NCI-H1092 (cell line): ENCODE data around the gene GCNA.
"Not testable (repeated sequence)": the region's sequence is repeated elsewhere in the genome, so short reads cannot be mapped to it uniquely, and the experiment has no call there.

Experiments
- DNase-seq: peaks from one replicate; lab custom pipeline; 2025; lab: John Stamatoyannopoulos, UW

The GCNA gene

GRCh38 chrX:71558920-71559319 is 19.3 kb upstream of the GCNA start:
- no peak for DNase-seq

- not testable (repeated sequence) for DNase-seq
Measured at GRCh38 chrX:71559773-71560172, 18.5 kb upstream of the GCNA start.

GRCh38 chrX:71563921-71564320 is 14.3 kb upstream of the GCNA start:
- DNase-seq, result no peak

GRCh38 chrX:71565474-71566041 is 12.7 kb upstream of the GCNA start:
- DNase-seq, result no peak

GRCh38 chrX:71571390-71571789 is 6.8 kb upstream of the GCNA start:
- DNase-seq, result not testable (repeated sequence)

GRCh38 chrX:71573590-71573989 is 4.6 kb upstream of the GCNA start:
- DNase-seq, result no peak

- DNase-seq, result no peak
Measured at GRCh38 chrX:71577682-71578081, 555 bp upstream of the GCNA start.

GRCh38 chrX:71579136-71579989 is 1.1 kb downstream of the GCNA start:
- no peak for DNase-seq

GRCh38 chrX:71579990-71580380 is 1.7 kb downstream of the GCNA start:
- DNase-seq, result no peak

- no peak for DNase-seq
Measured at GRCh38 chrX:71581210-71581609, 3.0 kb downstream of the GCNA start.

GRCh38 chrX:71586929-71587328 is 8.7 kb downstream of the GCNA start:
- DNase-seq, result no peak

GRCh38 chrX:71593210-71593609 is 15.0 kb downstream of the GCNA start:
- DNase-seq, result not testable (repeated sequence)

- no peak for DNase-seq
Measured at GRCh38 chrX:71599965-71600364, 21.7 kb downstream of the GCNA start.

GRCh38 chrX:71603618-71604017 is 25.4 kb downstream of the GCNA start:
- no peak for DNase-seq

- DNase-seq, result no peak
Measured at GRCh38 chrX:71604141-71604540, 25.9 kb downstream of the GCNA start.

GRCh38 chrX:71604796-71605568 is 26.7 kb downstream of the GCNA start:
- DNase-seq, result no peak

- DNase-seq, result no peak
Measured at GRCh38 chrX:71606536-71607216, 28.4 kb downstream of the GCNA start.

GRCh38 chrX:71607488-71607887 is 29.3 kb downstream of the GCNA start:
- no peak for DNase-seq

- no peak for DNase-seq
Measured at GRCh38 chrX:71609095-71609750, 31.0 kb downstream of the GCNA start.

- not testable (repeated sequence) for DNase-seq
Measured at GRCh38 chrX:71611736-71612135, 33.5 kb downstream of the GCNA start.

GRCh38 chrX:71612256-71612655 is 34.0 kb downstream of the GCNA start:
- no peak for DNase-seq

- DNase-seq, result no peak
Measured at GRCh38 chrX:71615056-71615455, 36.8 kb downstream of the GCNA start.
